Muscle of leg (tissue), 11 donors: ENCODE results near the gene TRIM9. TPM values are rescaled to one million over a fixed set of nuclear protein-coding genes. Genes with fewer than 3 reads are reported as not detected.

Source experiments
- DNase-seq: peaks from one replicate; pipeline ENCODE4 v3.0.0; 2013
- H3K27ac ChIP-seq: one replicate; pipeline ENCODE4 v1.5.1; 2013; ENCODE audit warnings: mild to moderate bottlenecking, low read length, control low read depth
- H3K27me3 ChIP-seq: one replicate; pipeline ENCODE4 v1.6.1; 2013; ENCODE audit warnings: low read length; ENCODE audit not compliant: control insufficient read depth, insufficient read depth
- H3K36me3 ChIP-seq: one replicate; pipeline ENCODE4 v1.6.1; 2013; ENCODE audit warnings: low read length; ENCODE audit not compliant: control insufficient read depth, insufficient read depth
- H3K4me1 ChIP-seq: one replicate; pipeline ENCODE4 v1.6.1; 2013; ENCODE audit warnings: low read length; ENCODE audit not compliant: control insufficient read depth, insufficient read depth
- H3K4me3 ChIP-seq: one replicate; pipeline ENCODE4 v1.5.1; 2013; ENCODE audit warnings: low read length, control low read depth
- H3K9me3 ChIP-seq: replicated peaks from 2 replicates; pipeline ENCODE4 v1.6.1; 2013; ENCODE audit warnings: low read depth, low read length; ENCODE audit not compliant: control insufficient read depth
- WGBS: methylation state at CpG from one replicate; pipeline ENCODE4 v1.1.5; 2013; ENCODE audit warnings: missing lambda C conversion rate; ENCODE audit not compliant: insufficient coverage; 5-methylcytosine and 5-hydroxymethylcytosine counted together
- polyA plus RNA-seq, 8 donors: library from polyadenylated mRNA; unstranded; fragments of 120-200 nt; gene quantifications; one replicate each; pipeline versions ENCODE4 v1.2.1 to v1.2.3, GENCODE V29; 2013; ENCODE audit warnings: inconsistent platforms in 1 of 8, low replicate concordance in 1 of 8; ENCODE audit not compliant: insufficient read length in 8 of 8, insufficient read depth in 1 of 8
- total RNA-seq: library from RNA; stranded (reverse); fragments of 120-200 nt; gene quantifications from one replicate; pipeline ENCODE4 v1.2.4, GENCODE V29; 2013

TRIM9 gene
- total and polyA plus RNA-seq, 9 donors, result 0.29 to 1.9 (median 1.0) TPM

DNA sequence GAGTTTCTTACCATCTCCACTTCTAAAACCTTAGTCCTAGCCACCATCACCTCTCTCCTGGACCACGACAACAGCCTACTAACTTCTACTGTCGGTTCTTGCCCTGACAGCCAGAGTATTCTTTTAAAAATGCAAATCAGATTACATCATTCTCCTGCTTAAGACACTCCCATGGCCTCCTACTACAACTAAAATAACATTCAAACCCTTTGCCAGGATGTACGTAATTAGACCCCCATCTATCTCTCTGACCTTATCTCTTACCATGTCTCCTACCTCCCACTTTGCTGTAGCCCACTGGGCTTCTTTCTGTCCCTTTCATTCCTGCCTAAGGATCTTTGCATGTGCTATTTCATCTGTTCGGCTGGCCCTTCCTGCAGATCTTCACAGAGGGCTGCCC is 27.6 kb downstream of the TRIM9 start:
- Histone ChIP-seq H3K36me3 (no peaks in the 10 kb centered on the region), H3K9me3 (peaks cover 2% of the 10 kb centered on the region), H3K27ac (no peak overlapping the region), H3K4me1 (peaks cover 3% of the 10 kb centered on the region), H3K4me3 (no peak overlapping the region), H3K27me3 (no peaks in the 10 kb centered on the region)
- DNase-seq, result no peak
- 77% methylated on average over 4 of the region's 4 CpGs for WGBS

DNA sequence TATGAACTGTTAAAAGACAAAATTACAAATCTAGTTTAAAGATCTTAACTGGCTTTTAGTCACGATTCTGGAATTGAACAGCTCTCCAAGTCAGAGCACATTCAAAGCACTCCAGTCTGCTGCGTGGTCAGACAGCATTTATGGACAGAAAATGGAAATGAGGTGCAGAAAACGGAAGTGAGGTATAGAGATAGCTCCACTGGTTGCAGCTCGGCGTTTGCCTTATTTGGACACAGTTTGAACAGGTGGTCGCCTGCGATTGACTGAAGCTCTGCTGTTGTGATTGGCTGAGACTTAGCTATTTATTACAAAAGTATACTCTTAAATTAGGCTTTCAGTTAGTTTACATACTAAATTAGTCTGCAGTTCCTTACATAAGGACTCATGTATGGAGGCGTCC is 28.3 kb downstream of the TRIM9 start:
- Histone ChIP-seq H3K9me3 (peaks cover 2% of the 10 kb centered on the region), H3K4me1 (no peaks in the 10 kb centered on the region), H3K4me3 (no peak overlapping the region), H3K27me3 (no peaks in the 10 kb centered on the region), H3K36me3 (no peaks in the 10 kb centered on the region), H3K27ac (no peak overlapping the region)
- no peak for DNase-seq
- WGBS, result 88% methylated on average over 1 of the region's 8 CpGs

DNA sequence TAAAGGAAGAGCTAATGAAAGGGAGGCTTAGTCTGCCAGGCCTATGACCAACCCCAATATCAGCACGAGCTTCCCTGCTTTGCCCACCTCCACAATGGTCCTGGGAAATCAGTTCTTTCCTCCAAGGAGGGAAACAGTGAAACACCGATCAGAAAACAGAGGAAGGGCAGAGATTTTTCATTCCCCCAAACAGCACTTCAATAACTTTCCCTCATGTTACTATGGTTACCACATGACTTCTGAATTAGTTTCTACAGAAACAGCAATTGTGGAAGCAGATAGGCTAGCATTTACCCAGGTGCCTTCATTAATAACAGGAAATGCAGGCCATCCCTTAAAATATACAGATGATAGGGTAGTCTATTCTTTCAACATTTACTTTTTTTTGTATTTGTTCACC is 35.9 kb downstream of the TRIM9 start:
- H3K4me3 ChIP-seq, result no peak overlapping the region
- peaks cover 2% of the 10 kb centered on the region for H3K9me3 ChIP-seq
- H3K27me3 ChIP-seq, result no peaks in the 10 kb centered on the region
- no peaks in the 10 kb centered on the region for H3K4me1 ChIP-seq
- DNase-seq, result peak; percentile 31
- WGBS, result 25% methylated on average over 2 of the region's 2 CpGs
- H3K27ac ChIP-seq, result no peak overlapping the region
- no peaks in the 10 kb centered on the region for H3K36me3 ChIP-seq

DNA sequence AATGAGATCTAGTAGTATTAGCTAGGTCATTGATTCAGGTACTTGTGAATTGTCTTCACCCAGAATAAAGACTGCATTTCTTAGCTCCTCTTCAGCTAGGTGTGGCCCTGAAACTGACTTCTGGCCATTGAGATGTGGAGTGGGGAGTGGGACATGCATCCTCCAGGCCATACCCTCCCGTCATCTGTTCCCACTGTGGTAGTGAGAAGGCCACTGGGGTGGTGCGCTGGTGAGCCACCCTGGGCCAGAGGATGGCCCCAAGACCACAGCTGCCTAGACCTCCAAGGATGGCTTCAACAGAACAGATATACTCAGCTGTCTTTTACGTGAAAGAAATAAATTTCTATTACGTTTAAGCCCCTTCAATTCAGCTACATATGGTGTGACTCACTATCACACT is 36.5 kb downstream of the TRIM9 start:
- Histone ChIP-seq H3K27me3 (no peaks in the 10 kb centered on the region), H3K9me3 (peaks cover 2% of the 10 kb centered on the region), H3K36me3 (no peaks in the 10 kb centered on the region), H3K4me1 (no peaks in the 10 kb centered on the region), H3K27ac (no peak overlapping the region), H3K4me3 (no peak overlapping the region)
- no CpG with 5 or more reads among the region's 4 CpGs for WGBS
- no peak for DNase-seq

DNA sequence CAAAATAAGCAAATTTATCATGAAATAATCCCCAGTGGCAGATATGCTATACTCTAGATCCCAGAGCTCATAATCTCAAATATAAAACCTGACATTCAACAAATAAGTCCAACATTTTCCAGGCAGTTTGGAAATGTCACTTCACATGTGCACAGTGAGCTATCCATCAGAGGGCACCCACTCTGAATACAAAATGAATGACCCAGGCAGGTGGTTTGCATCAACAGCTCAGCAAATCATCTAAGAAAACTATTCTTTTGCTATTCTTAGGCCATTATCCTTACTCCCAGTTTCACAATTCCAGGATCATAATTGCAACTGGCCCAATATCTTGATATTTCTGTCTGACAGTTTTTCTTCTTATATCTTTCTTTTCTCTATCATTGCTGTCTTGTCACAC is 38.5 kb downstream of the TRIM9 start:
- Histone ChIP-seq H3K9me3 (no peaks in the 10 kb centered on the region), H3K27ac (no peak overlapping the region), H3K4me1 (no peaks in the 10 kb centered on the region), H3K4me3 (no peak overlapping the region), H3K36me3 (no peaks in the 10 kb centered on the region), H3K27me3 (no peaks in the 10 kb centered on the region)
- DNase-seq, result no peak

DNA sequence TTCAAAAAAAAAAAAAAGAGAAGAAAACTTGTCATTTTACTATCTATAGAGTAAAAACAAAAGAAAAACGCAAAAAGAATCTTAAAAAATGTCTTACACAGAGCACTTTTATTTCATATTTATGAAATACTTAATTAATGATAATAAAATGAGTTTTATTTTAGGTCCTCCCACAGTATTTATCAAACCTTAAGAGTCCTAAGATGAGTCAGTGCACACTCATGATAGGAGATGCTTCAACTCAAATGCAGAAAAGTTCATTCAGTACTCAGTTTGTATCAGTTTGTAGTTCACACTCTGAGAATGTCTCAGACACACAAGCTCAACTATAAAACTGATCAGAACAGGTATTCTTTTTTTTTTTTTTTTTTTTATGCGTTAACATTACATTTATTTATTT is 41.7 kb downstream of the TRIM9 start:
- WGBS, result no CpG with 5 or more reads among the region's 2 CpGs
- no peaks in the 10 kb centered on the region for H3K36me3 ChIP-seq
- no peaks in the 10 kb centered on the region for H3K9me3 ChIP-seq
- no peaks in the 10 kb centered on the region for H3K27me3 ChIP-seq
- DNase-seq, result no peak
- H3K4me1 ChIP-seq, result no peaks in the 10 kb centered on the region
- no peak overlapping the region for H3K27ac ChIP-seq
- no peak overlapping the region for H3K4me3 ChIP-seq

DNA sequence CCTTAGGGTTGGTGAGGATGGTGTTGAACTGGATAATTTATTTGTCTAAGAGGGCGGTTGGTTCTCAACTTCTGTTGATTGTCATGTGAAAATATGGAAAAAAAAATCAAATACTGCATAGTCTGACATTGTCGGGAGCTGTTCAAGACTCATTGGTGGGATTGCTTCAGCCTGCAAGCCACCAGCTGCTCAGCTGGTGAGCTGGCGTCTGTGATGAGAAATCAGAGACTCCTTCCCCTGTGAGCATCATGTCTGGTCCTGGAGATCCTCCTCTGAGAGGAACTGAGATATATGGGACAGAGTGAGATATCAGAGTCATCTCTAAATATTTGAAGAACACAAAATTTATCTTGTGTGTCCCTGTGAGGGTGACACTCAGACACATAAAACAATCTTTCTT is 49.9 kb downstream of the TRIM9 start:
- Histone ChIP-seq H3K9me3 (no peaks in the 10 kb centered on the region), H3K4me1 (no peaks in the 10 kb centered on the region), H3K4me3 (no peak overlapping the region), H3K36me3 (no peaks in the 10 kb centered on the region), H3K27me3 (no peaks in the 10 kb centered on the region), H3K27ac (no peak overlapping the region)
- WGBS, result 94% methylated on average over 2 of the region's 3 CpGs
- DNase-seq, result no peak

DNA sequence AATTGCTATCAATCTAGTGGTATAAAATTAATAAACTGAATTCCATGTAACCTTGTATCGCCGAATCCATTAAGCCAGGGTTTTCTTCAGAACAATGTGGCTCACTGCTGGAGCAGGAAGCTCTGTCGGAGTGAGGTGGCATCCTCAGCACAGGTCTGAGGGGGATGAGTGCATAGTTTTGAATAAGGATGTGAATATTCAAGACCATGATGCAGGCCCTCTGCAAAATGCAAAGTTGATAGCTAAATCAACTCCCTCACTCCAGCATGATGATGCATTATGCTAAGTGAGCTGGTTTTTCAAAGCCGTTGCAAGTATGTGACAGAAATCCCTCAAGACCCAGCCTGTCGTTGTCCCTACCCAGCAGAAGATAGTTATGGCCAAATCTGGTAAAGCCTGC is 53.0 kb downstream of the TRIM9 start:
- no peaks in the 10 kb centered on the region for H3K4me1 ChIP-seq
- no peak for DNase-seq

DNA sequence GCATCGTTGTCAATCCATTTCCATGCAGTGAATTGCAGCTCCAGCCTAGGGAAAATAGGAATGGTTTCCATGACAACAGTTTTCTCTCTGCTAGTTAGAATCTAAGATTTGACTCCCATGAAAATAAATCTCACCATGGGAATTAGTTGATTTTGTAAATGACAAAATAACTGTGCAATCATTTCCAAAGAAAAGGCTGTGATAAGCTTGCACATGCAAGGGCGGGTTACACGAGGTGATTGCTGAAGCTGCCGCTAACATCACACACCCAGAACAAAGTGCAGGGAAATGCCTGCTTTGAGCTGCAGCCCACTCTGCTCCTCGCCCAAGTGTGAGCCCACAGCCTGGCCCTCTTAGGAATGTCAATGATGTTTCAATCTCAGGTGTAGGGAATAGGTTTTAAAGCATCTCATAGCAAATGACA is 53.8 kb downstream of the TRIM9 start:
- Histone ChIP-seq H3K27ac (no peak overlapping the region), H3K9me3 (no peaks in the 10 kb centered on the region), H3K27me3 (peaks cover 2% of the 10 kb centered on the region), H3K4me1 (no peaks in the 10 kb centered on the region), H3K36me3 (no peaks in the 10 kb centered on the region), H3K4me3 (no peak overlapping the region)
- WGBS, result 60% methylated on average over 1 of the region's 5 CpGs
- DNase-seq, result no peak

More for the DNA sequence above, 53.0 kb downstream of the TRIM9 start:
- no peak overlapping the region for H3K27ac ChIP-seq
- H3K27me3 ChIP-seq, result peaks cover 2% of the 10 kb centered on the region
- H3K4me3 ChIP-seq, result no peak overlapping the region
- WGBS, result 59% methylated on average over 5 of the region's 5 CpGs
- no peaks in the 10 kb centered on the region for H3K36me3 ChIP-seq
- H3K9me3 ChIP-seq, result no peaks in the 10 kb centered on the region

DNA sequence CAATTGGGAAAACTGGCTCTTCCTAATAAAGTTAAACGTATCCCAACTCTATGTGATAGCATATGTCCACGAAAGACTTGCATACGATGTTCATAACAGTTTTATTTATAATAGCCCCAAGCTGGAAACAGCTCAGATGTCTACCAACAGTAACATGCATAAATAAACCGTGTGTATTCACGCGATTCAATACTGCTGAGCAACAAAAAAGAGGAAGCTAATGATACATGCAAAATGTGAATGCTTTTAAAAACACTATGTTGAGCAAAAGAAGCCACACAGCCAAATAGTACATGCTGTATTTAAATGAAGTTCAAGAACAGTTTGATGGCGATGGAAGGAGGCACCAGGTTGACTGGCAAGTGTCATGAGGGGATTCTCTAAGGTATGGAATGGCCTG is 55.7 kb downstream of the TRIM9 start:
- H3K9me3 ChIP-seq, result no peaks in the 10 kb centered on the region
- WGBS, result 92% methylated on average over 2 of the region's 7 CpGs
- H3K27ac ChIP-seq, result no peak overlapping the region
- no peaks in the 10 kb centered on the region for H3K4me1 ChIP-seq
- no peak overlapping the region for H3K4me3 ChIP-seq
- H3K36me3 ChIP-seq, result no peaks in the 10 kb centered on the region
- H3K27me3 ChIP-seq, result peaks cover 2% of the 10 kb centered on the region
- no peak for DNase-seq

DNA sequence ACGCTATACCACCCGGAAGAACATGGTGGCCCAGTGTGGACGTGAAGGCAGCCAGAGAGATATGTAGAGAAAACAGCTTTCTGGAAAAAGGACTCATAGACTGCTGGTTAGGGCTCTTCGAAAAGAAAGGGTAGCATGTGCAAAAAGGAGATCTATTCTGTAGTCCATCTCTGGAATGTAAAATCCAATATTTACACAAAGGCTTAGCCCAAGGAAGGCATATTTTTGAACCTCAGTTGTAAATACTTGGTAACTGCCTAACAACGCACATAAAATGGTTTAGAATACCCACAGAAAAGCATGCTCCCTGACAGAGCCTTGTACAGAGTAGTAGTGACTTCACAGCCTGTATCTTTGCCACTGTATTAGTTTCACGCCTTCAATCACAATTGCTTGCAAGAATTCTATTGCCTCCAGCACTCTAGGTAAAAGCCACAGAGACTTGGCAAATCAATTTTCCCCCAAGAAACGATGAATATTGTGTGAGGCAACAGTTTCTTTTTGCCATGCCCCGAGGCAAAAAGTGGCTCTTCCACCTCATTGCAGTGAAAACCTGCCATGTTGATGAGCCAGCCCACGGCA is 59.2 kb downstream of the TRIM9 start:
- Histone ChIP-seq H3K9me3 (no peaks in the 10 kb centered on the region), H3K4me1 (no peaks in the 10 kb centered on the region), H3K4me3 (no peak overlapping the region), H3K27ac (no peak overlapping the region), H3K27me3 (peaks cover 2% of the 10 kb centered on the region), H3K36me3 (no peaks in the 10 kb centered on the region)
- no peak for DNase-seq
- 82% methylated on average over 5 of the region's 9 CpGs for WGBS
